ENCODE measurements around the gene CACNB2. TPM values are rescaled to one million over a fixed set of nuclear protein-coding genes. Genes with fewer than 3 reads are reported as not detected.

CACNB2 gene
- total and polyA plus RNA-seq, 10 of the 15 experiments (the other 5 are each of a cell fraction or from before 2014, with no cell fraction given): 0.62 to 8.1 (median 1.2) TPM

DNA sequence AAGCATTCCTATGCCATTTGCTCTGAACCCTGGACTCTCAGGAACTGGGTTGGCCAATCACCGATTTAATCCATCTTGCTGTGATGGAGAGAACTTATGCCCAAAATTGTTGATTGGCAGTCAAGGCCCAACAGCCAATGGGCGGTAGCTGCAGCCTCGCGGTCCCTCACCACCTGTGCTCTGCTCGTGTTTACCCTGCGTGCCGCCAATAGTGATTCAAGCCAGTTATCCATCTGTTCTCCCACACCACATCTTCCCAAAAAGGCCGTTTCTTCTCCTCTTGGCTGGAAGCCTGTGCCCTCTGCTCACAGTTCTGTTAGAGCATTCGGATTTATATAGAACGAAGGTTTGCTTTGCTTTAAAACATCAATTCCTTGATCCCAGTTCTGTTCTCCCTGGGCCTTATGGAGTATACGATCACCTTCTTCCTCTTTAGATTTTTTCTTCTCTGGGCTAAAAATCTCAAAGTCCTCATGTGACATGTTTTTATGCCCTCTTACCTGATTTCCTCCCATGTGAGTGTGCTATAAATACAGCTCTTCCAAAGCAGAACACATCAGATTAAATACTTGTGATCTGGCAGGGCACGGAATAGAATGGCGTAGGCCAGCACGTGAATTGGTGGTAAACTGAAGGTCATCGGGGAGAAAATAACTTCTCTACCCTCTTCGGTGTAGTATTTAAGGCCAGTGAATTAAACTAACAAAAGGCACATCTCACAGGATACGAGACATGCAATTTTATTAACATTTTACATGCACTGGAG is 298.3 kb downstream of the CACNB2 start:
- CTCF ChIA-PET: interaction anchor here (2.0 kb wide), 1 partner anchor 37 kb away, joined by 4 read pairs; no protein-coding TSS in a partner anchor
- RAD21 ChIA-PET (ENCODE audit: unreplicated experiment): interaction anchor here (1.1 kb wide), 1 partner anchor 36 kb away, joined by 3 read pairs; no protein-coding TSS in a partner anchor

More for the DNA sequence above, 298.3 kb downstream of the CACNB2 start:
- FAIRE-seq (no peak), DNase-seq (ENCODE audit: low read depth, low spot score) (no peak), ATAC-seq (no peak)
- no peak overlapping the region for H3K4me2 ChIP-seq (ENCODE audit: control insufficient read depth, insufficient read depth)
- WGBS (ENCODE audit: insufficient coverage, insufficient replicate concordance, low lambda C conversion rate, missing lambda C conversion rate): 61% methylated on average over 17 of the region's 17 CpGs
- H3K9ac ChIP-seq (ENCODE audit: control insufficient read depth, insufficient read depth, low read length): no peak overlapping the region
- H3K36me3 ChIP-seq (ENCODE audit: control insufficient read depth in 2 of 2, insufficient read depth in 2 of 2, low read length in 1 of 2): no peaks in the 10 kb centered on the region
- ChIA-PET POLR2A (interaction anchor here (0.6 kb wide), 1 partner anchor 136 kb away, joined by 4 read pairs; no protein-coding TSS in a partner anchor), SMC1A (ENCODE audit: uncharacterized antibody, unreplicated experiment) (interaction anchor here (0.7 to 1.0 kb wide), 2 partner anchors 9 to 43 kb away, joined by 3 read pairs; no protein-coding TSS in a partner anchor)
- H3K79me2 ChIP-seq (ENCODE audit: control insufficient read depth, insufficient read depth, low read length): no peaks in the 10 kb centered on the region
- TF ChIP-seq, protein P1, sequence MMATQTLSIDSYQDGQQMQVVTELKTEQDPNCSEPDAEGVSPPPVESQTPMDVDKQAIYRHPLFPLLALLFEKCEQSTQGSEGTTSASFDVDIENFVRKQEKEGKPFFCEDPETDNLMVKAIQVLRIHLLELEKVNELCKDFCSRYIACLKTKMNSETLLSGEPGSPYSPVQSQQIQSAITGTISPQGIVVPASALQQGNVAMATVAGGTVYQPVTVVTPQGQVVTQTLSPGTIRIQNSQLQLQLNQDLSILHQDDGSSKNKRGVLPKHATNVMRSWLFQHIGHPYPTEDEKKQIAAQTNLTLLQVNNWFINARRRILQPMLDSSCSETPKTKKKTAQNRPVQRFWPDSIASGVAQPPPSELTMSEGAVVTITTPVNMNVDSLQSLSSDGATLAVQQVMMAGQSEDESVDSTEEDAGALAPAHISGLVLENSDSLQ (IDR thresholded peaks at IDR 0.05): no peak
- TF ChIP-seq STAT3 (IDR thresholded peaks at IDR 0.05; ENCODE audit: low read depth, low read length): no peak
- TF ChIP-seq, protein P2, sequence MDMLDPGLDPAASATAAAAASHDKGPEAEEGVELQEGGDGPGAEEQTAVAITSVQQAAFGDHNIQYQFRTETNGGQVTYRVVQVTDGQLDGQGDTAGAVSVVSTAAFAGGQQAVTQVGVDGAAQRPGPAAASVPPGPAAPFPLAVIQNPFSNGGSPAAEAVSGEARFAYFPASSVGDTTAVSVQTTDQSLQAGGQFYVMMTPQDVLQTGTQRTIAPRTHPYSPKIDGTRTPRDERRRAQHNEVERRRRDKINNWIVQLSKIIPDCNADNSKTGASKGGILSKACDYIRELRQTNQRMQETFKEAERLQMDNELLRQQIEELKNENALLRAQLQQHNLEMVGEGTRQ (IDR thresholded peaks at IDR 0.05; ENCODE audit: borderline replicate concordance, low read depth, low read length): no peak
- H3K9me3 ChIP-seq (replicated peaks; ENCODE audit: control insufficient read depth, insufficient read depth, low read length): no peaks in the 10 kb centered on the region
- intact Hi-C loops (cut with micrococcal nuclease; ENCODE audit: unreplicated experiment) (no loop called here), in situ Hi-C loops (cut with MboI) (no loop called here)
- H3K4me3 ChIP-seq: no peak overlapping the region
- H3K27ac ChIP-seq (ENCODE audit: control insufficient read depth, insufficient read depth): no peak overlapping the region
- no TSS peak for BruUV-seq (replicated peaks)
- H3K4me1 ChIP-seq (ENCODE audit: control insufficient read depth, insufficient read depth, low read length): no peaks in the 10 kb centered on the region
- H4K20me1 ChIP-seq (ENCODE audit: control insufficient read depth, insufficient read depth): no peaks in the 10 kb centered on the region
- H2AFZ ChIP-seq (ENCODE audit: control insufficient read depth, low read depth, low read length): no peak overlapping the region
- no peaks in the 10 kb centered on the region for H3K27me3 ChIP-seq (replicated peaks in 1 of 2; ENCODE audit: control insufficient read depth in 2 of 2, insufficient read depth in 2 of 2, low read length in 1 of 2)

Data from GM12878 (cell line).